Transverse colon (tissue), 4 donors: ENCODE results near the gene MRAP. TPM values are rescaled to one million over a fixed set of nuclear protein-coding genes. Genes with fewer than 3 reads are reported as not detected.
A peak's percentile ranks its signal among the peaks of the same experiment; 100 is the strongest.

Experiments used
- DNase-seq: peaks from one replicate; pipeline ENCODE4 v3.0.0-alpha.2; 2019
- H3K27ac ChIP-seq, 4 donors: fragments of 200-600 bp; sonication (generic); 2 replicates each; pipeline ENCODE4 v1.5.1; 2016 to 2018; ENCODE audit warnings: inconsistent platforms in 4 of 4
- H3K27me3 ChIP-seq: fragments of 200-600 bp; sonication (generic); 2 replicates; pipeline ENCODE4 v1.5.1; 2017; ENCODE audit warnings: inconsistent platforms
- H3K36me3 ChIP-seq, 4 donors: fragments of 200-600 bp; sonication (generic); 2 replicates each; pipeline ENCODE4 v1.5.1; 2017 to 2019; ENCODE audit warnings: inconsistent platforms in 4 of 4
- H3K4me1 ChIP-seq, 4 donors: fragments of 200-600 bp; sonication (generic); 2 replicates each; pipeline ENCODE4 v1.5.1; 2017 to 2020; ENCODE audit warnings: inconsistent platforms in 4 of 4
- H3K4me3 ChIP-seq, 4 donors: fragments of 200-600 bp; sonication (generic); 1 replicate in 1 of 4; 2 replicates in 3 of 4; pipeline versions ENCODE4 v1.5.1 to v1.6.1; 2017 to 2019; ENCODE audit warnings: inconsistent platforms in 4 of 4
- H3K9me3 ChIP-seq, 2 donors: fragments of 200-600 bp; sonication (generic); 2 replicates each; pipeline ENCODE4 v1.5.1; 2017 to 2019; ENCODE audit warnings: inconsistent platforms in 2 of 2
- CTCF ChIP-seq, 5 experiments: fragments of 200-600 bp in 3 of 5; fragments of 450-650 bp in 2 of 5; sonication (generic) in 3 of 5; IDR thresholded peaks; 1 replicate in 2 of 5; 2 replicates in 3 of 5; pipeline ENCODE4 v1.5.1; 2016 to 2017; ENCODE audit warnings: antibody characterized with exemption in 5 of 5, inconsistent platforms in 3 of 5, mild to moderate bottlenecking in 2 of 5, moderate library complexity in 1 of 5
- EP300 ChIP-seq: sonication (generic); formaldehyde crosslinking; IDR thresholded peaks from one replicate; pipeline ENCODE4 v1.6.1; 2017; ENCODE audit warnings: antibody characterized with exemption, low read depth
- POLR2A ChIP-seq: fragments of 450-650 bp; IDR thresholded peaks from one replicate; pipeline ENCODE4 v1.6.1; 2016; ENCODE audit warnings: antibody characterized with exemption, mild to moderate bottlenecking, moderate library complexity
- POLR2AphosphoS5 ChIP-seq, 3 donors: sonication (generic); formaldehyde crosslinking; IDR thresholded peaks; one replicate each; pipeline ENCODE4 v1.6.1; 2016; ENCODE audit warnings: antibody characterized with exemption in 3 of 3
- WGBS, 2 donors: methylation state at CpG; one replicate each; pipeline ENCODE4 v1.1.5; 2018; ENCODE audit warnings: low coverage in 1 of 2; 5-methylcytosine and 5-hydroxymethylcytosine counted together
- in situ Hi-C, 4 donors: fragments of 200-750 bp; cut with MboI; loops; one replicate each; pipeline versions ENCODE4 v1.15.0 to v1.15.1; 2017; ENCODE audit warnings: low sequenced_read_pairs in 3 of 4, low pct_ligation_motif_present in 1 of 4, low pct_unique_long_range_greater_than_20kb in 1 of 4
- intact Hi-C: fragments of 100-400 bp; cut with DNase I; formaldehyde crosslinking; loops from one replicate; pipeline ENCODE4 v1.15.1; 2023; ENCODE audit warnings: low total_unique reads
- total RNA-seq, 4 donors: library from RNA; depleted of rRNA; stranded (reverse); fragments of >200 nt; gene quantifications; one replicate each; pipeline ENCODE4 v1.1.0, GENCODE V29; 2016

The MRAP gene
- total RNA-seq, 4 donors from 2014 or later, result not detected

- in situ Hi-C loops, result no loop called here
Observed at GRCh38 chr21:32334980-32335531, 36.4 kb downstream of the MRAP start.

GRCh38 chr21:32335601-32336575, 37.2 kb downstream of the MRAP start:
- H3K9me3 ChIP-seq, result no peaks in the 10 kb centered on the region
- in situ Hi-C loops (no loop called here), intact Hi-C loops (no loop called here)
- DNase-seq, result no peak
- no peaks in the 10 kb centered on the region for H3K27me3 ChIP-seq
- no peaks in the 10 kb centered on the region for H3K4me1 ChIP-seq
- TF ChIP-seq EP300 (no peak), POLR2AphosphoS5 (IDR thresholded peaks at IDR 0.05) (no peak), CTCF (IDR thresholded peaks at IDR 0.05) (no peak), POLR2A (no peak)
- peak overlapping the region in 1 of 4 donors; percentile 15 for H3K27ac ChIP-seq
- WGBS, 2 donors, result 82 to 89% methylated on average over 11 to 27 of the region's 27 CpGs
- H3K36me3 ChIP-seq, result peaks cover 1 to 23% (median 7%) of the 10 kb centered on the region in 4 donors
- H3K4me3 ChIP-seq, result no peak overlapping the region

More at GRCh38 chr21:32334980-32335531, 36.4 kb downstream of the MRAP start:
- peak overlapping the region in 1 of 4 donors; percentile 12 for H3K27ac ChIP-seq
- TF ChIP-seq POLR2A (no peak), CTCF (IDR thresholded peaks at IDR 0.05) (no peak), POLR2AphosphoS5 (IDR thresholded peaks at IDR 0.05) (no peak), EP300 (no peak)
- H3K9me3 ChIP-seq, result no peaks in the 10 kb centered on the region
- no peaks in the 10 kb centered on the region for H3K4me1 ChIP-seq
- peaks cover 1 to 17% (median 8%) of the 10 kb centered on the region in 4 donors for H3K36me3 ChIP-seq
- WGBS, 2 donors, result 96% methylated on average over 8 to 12 of the region's 12 CpGs
- no peak for DNase-seq
- no peaks in the 10 kb centered on the region for H3K27me3 ChIP-seq
- intact Hi-C loops, result no loop called here
- H3K4me3 ChIP-seq, result no peak overlapping the region

GRCh38 chr21:32336711-32337110, 38.1 kb downstream of the MRAP start:
- no peak for DNase-seq
- Histone ChIP-seq H3K9me3 (no peaks in the 10 kb centered on the region), H3K36me3 (peaks cover 1 to 23% (median 7%) of the 10 kb centered on the region in 4 donors), H3K27me3 (no peaks in the 10 kb centered on the region), H3K4me1 (no peaks in the 10 kb centered on the region), H3K4me3 (no peak overlapping the region), H3K27ac (peak overlapping the region in 1 of 4 donors; percentile 15)
- WGBS, 2 donors, result 67% methylated on average over 1 of the region's 1 CpG; no CpG with 5 or more reads in 1 of the 2 donors
- intact Hi-C loops, result no loop called here
- TF ChIP-seq POLR2A (no peak), CTCF (IDR thresholded peaks at IDR 0.05) (no peak), POLR2AphosphoS5 (IDR thresholded peaks at IDR 0.05) (no peak), EP300 (no peak)
- in situ Hi-C loops, result no loop called here

- in situ Hi-C loops, result no loop called here
- Histone ChIP-seq H3K27me3 (no peaks in the 10 kb centered on the region), H3K36me3 (peaks cover 1 to 23% (median 7%) of the 10 kb centered on the region in 4 donors), H3K4me1 (no peaks in the 10 kb centered on the region), H3K4me3 (no peak overlapping the region), H3K27ac (no peak overlapping the region), H3K9me3 (no peaks in the 10 kb centered on the region)
- no peak for DNase-seq
- no peak for TF ChIP-seq POLR2A
- TF ChIP-seq EP300, result no peak
- no peak for TF ChIP-seq POLR2AphosphoS5 (IDR thresholded peaks at IDR 0.05)
- TF ChIP-seq CTCF (IDR thresholded peaks at IDR 0.05), result no peak
- intact Hi-C loops, result no loop called here
- WGBS, 2 donors, result 91% methylated on average over 8 of the region's 8 CpGs; no CpG with 5 or more reads in 1 of the 2 donors
Observed at GRCh38 chr21:32337206-32337605, 38.6 kb downstream of the MRAP start.
